Measurements from ENCODE around the gene KIAA1958.
"Not testable (repeated sequence)": the region's sequence is repeated elsewhere in the genome, so short reads cannot be mapped to it uniquely, and the experiment has no call there.

Gene KIAA1958

DNA sequence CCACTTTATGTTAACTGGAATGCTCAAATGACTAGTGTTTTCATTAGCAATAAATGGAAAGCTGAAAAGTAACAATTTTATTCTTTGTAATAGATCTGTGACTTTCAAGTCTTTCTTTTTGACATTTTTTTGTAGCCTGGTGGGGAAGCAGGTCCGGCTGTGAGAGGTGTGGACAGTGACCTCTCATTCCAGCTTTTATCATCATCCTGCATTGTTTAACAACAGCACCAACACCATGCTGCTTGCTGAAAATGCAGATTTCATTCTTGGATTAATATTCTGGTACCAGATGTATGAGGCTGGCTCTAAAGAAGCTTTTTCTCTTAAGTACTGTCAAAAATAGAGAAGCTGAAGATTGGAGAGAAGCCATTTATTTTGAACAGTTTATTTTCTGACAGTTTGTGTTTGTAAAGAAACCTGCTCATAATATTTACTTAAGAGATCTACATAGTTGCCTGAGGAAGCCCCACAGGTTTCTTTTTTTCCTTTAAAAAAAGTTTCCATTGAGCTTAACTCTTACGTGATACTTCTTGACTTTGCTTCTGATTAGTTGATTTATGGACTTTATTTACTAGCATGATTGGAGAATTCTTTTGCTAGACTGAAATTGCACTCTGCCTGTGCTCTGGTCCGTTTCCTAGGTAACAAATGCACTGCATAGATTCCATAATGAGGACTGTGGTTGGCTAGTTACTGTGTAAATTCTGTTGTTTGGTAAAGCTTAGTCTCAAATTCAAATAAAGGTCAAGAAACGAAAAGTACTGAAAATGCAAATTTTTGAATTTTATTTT is 3.4 kb downstream of the KIAA1958 start:
- DNase-seq = no peak

DNA sequence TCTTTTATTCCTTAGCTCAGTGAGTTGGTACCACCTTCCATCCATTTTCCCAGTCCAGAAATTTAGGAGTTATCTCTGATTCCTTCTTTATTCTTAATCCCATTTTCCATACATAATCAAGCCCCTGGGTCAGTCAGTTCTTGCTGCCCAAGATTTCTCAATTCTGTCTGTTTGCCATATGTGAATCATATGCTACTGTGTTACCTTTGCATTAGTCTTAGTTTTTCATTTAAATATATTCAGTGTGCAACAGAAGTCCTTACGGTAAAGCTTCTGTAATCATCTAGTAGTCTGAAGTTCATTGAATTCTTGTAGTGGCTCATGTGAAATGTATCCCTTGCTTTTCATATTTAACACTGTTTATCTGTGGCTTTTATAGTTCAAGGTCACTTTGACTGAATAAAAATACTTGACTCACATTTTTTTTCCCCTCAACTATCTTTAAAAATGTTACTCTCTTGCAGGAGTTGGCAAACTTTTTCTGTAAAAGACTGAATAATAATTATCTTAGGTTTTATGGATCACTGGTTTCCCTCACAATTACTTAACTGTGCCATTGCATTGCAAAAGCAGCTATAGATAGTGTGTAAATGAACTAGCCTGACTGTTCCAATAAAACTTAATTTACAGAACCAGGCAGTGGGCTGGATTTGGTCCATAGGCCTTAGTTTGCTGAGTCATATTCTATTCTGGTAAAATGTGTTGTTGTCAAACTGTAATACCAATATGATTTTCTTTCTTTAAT is 6.9 kb downstream of the KIAA1958 start:
- DNase-seq = no peak

DNA sequence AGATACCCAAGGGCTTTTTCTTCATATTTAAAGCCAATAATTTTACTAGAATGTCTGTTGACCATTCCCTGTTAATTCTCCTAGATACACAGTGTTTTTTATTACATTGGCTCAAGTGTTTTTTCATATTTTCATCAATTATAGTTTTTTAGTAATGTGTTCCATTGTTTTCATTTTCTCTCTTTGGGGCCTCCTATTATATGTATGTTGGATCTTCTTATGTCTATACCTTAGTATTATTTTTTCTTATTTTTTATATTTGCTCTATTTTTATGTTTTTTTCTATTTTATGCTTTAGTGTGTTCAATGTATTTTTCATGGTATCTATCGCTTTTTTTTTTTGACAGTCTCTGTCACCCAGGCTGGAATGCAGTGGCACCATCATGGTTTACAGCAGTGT is 7.5 kb downstream of the KIAA1958 start:
- no peak for DNase-seq

DNA sequence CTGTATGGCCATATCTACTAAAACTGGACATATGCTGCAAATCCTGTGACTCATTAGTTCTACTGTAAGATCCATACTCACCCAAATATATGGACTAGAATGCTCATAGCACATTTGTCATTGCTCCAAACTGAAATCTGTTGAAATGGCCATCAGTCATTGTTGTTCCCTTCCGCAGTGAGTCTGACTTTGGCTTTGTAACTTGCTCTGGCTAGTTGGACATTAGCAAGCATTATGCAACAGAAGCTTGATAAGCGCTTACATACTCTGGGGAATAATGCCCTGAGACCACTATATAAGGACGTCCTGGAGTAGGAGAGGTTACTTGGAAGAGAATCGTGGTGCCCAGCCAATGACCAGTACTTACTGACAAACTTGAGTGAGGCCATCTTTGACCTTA is 9.0 kb downstream of the KIAA1958 start:
- DNase-seq = no peak

DNA sequence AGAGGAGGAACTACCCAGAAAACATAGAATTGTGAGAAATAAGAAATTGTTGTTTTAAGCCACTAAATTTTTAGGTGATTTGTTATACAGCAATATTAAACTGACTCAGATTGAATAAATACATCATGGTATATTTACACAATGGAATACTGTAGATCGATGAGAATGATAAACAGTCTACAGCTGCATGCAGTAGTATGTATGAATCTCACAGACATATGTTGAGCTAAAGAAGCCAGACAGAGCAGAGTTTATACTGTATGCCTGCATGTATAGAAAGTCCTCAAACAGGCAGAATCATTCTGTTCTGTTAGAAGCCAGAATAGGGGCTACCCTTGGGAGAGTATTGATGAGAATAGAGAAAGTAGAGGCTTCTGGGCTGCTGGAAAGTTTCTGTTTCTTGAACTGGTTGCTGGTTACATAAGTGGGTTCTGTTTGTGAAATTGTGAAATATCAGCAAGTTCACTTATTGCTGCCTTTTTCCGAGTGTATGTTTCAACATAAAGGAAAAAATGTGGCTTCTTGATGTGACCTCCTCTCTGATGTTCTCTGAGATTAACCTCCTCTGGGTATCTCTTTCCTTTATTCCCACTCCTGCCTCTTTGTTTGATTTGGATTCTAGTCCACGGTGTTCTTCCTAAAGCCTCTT is 9.6 kb downstream of the KIAA1958 start:
- no peak for DNase-seq

DNA sequence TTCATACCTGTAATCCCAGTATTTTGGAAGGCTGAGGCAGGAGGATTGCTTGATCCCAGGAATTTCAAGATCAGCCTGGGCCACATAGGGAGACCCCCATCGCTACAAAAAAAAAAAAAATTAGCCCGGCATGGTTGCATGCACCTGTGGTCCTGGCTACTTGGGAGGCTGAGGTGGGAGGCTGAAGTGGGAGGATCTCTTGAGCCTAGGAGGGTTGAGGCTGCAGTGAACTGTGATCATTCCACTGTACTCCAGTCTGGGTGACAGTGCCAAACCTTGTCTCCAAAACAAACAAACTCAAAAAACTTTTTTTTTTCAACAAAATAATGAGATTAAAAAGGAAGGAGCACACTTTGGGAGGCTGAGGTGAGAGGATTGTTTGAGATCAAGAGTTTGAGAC is 14.2 kb downstream of the KIAA1958 start:
- no peak for DNase-seq

DNA sequence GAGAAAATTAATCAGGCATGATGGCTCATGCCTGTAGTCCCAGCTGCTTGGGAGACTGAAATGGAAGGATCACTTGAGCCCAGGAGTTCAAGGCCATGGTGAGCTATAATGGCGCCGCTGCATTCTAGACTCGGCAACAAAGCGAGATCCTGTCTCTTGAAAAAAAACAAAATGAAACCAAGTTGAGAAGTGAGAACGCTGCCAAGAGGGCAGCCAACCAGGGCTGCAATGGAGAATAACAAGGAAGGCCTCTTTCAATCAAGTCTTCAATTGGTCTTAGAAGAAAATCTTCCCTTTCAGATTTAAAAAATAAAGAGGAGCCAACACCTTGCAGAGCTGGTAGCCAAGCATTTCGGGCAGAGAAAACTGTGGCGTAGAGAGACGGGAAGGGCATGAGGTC is 14.7 kb downstream of the KIAA1958 start:
- DNase-seq = no peak

DNA sequence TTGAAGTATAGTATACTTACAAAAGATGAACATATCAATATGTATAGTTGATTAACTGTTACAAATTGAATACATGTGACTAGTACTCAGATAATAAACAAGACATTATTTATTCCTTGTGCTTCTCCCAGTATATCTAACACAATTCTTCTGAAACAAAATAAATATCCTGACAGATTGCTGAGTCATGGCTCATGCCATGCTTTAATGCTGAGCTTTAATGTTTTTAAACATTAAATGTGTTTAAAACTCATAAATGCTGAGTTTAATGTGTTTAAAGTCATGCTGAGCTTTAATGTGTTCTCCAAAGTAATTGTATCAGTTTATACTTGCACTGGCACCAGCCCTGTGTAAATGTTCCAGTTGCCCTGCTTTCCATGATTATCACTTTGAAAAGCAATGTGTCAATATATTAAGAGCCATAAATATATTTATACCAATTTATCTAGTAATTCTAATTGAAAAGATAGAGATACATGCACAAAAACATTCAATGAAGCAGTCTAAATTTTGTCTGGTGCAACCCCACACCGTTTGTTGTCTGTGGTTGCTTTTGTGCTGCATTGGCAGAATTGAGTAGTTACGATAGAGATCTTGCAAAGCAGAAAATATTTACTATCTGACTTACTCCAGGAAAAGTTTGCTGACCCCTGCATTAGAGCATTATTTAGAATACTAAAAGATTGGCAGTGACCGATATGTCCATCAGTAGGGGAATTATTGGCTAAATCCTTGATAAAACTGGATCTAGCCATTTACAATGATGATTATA is 15.7 kb downstream of the KIAA1958 start:
- no peak for DNase-seq

DNA sequence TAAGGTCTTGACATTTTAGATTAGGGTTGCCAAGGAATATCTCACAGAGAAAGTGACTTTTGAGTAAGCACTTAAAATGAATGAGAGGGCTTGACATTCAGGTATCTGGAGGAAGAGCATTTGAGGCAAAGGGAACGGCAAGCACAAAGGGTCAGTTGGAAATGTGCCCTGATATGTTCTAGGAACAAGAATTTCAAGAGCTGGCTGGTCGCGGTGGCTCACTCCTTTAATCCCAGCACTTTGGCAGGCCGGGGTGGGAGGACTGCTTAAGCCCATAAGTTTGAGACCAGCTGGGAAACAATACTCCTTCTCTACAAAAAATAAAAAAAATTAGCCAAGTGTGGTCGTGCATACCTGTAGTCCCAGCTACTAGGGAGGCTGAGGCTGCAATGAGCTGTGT is 16.5 kb downstream of the KIAA1958 start:
- no peak for DNase-seq

DNA sequence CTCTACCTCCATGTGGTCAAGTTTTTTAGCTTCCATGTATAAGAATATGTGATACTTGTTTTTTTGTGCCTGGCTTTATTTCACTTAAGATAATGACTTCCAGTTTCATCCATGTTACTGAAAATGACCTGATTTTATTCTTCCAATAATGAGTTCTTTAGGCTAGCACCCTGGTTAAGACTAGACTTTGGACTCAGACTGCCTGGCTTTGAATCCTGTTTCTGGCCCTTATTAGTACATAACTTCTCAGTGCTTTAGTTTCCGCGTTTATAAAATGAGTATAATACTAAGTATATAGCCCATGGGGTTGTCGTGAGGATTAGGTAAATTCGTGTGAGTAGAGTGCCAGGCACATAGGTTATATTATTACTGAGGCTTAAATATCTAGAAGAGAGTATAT is 18.5 kb downstream of the KIAA1958 start:
- DNase-seq = no peak

DNA sequence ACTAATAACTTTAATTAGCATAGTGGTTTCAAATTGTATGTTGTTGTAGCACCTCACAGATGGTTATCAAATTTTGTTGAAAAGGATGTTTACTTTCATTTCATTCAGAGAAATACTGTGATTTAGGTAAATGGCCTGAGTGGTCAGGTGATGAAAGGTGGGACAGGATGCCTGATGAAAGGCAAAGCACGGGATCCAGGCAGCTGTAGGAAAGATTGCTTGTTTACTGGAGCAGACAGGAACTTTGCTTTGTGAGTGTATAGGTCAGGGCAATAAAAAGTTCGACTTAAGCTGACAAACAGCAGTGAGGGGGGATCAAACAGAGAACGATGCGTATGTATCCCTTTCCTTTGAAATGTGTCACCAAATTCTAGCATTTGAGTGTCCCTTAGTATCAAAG is 19.0 kb downstream of the KIAA1958 start:
- no peak for DNase-seq

DNA sequence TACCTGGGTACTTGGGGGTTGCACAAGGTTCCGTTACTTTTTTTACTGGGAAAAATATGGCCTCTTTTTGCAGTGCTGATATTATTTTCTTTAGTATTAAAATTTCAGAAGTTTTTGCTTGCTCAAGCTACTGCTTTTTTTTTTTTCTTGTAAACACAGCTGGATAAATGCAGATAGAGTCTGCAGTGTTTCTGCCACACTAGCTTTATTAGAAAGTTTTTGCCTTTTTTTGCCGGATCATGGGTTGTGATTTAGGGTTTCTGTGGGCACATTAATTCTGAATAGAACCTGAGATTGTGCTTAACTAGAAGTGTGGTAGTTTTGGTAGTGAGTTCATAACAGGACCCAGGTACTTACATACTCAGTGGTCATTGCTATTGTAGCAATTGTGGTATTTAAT is 19.9 kb downstream of the KIAA1958 start:
- no peak for DNase-seq

DNA sequence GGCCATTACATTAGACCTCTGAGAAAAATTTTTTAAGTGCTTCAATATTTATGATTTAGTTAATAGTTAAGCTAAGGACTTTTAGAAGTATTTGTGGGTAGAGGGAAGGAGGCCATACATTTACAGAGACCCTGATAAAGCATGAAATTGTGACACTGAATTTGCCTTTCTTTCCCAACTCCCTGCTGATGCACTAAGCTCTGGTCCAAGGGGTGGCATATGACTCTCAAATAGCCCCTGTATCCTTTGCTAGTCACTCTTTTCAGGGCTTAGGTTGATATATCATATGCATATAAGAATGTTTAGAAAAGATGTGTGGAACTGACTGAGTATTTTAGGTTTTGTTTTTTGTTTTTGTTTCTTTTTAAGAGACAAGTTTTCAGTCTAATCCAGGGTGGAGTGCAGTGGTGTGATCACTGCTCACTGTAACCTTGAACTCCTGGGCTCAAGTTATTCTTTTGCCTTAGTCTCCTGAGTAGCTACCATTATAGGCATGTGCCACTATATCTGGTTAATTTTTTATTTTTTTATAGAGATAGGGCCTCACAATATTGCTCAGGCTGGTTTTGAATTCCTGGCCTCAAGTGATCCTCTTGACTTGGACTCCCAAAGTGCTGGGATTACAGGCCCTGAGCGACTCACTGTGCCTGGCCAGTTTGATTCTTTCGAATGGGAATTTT is 20.5 kb downstream of the KIAA1958 start:
- no peak for DNase-seq

DNA sequence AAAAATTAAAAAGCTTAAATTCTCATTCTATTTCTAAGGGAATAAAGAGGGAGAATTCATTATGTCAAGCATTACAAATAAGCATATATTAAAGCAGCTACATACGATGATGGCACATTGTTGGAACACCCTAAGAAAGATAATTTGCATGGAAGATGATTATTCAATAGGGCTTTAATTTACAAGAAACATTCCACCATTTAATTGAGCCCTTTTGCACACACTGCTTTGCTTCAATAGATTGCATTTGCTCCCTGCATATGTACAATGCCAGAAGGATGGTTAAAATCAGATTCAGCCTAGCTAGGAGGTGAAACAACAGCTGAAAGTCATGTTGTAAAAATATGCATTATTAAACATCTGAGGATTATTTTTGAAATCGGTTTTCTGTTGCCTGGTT is 21.8 kb downstream of the KIAA1958 start:
- no peak for DNase-seq

DNA sequence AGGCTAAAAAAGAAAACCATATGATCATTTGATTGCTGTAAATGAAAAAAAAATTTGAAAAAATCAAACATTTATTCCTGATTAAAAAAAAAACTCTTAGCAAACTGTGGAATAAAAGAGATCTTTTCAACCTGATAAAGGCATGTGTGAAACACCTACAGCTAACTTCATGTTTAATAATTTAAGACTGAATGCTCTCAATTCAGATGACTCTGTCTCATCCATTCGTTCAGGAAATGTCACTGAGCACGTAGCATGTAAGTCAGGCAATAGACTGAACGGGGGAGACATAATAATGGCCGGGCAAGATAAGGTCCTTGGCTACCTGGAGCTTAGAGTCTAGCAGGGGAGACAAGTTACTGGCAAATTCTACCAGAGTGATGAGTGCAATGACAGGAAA is 25.8 kb downstream of the KIAA1958 start:
- DNase-seq = not testable (repeated sequence)

DNA sequence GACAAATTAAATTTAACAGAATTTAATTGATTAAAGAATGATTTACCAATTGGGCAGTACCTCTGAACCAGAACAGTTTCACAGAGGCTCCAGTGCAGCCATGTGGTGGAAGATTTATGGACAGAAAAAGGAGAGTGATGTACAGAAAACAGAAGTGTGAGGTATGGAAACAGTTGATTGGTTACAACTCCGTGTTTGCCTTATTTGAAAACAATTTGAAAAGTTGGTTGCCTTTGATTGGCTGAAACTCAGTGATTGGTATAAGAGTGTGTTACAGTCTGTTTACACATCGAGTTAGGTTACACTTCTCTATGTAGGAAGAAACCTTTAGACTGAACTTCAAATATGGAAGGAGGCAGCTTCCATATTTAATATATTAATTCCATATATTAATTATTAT is 30.1 kb downstream of the KIAA1958 start:
- no peak for DNase-seq

DNA sequence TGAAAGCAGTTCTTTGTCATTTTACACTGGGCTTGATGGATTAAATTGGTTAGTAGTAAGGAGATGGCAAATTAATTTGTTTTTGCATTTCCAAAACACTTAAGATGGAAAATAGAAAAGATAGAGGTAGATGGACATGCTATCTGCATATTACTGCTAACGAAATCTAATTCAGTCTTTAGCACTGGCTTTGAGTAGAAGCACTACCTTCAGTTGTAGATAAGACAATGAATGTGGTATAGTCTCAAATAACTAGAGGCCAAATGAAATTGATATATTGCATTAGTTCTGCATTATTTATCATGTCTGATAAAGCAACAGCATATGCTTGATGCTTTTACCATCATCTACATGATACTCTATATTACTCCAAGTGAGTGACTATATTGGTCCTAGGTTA is 33.4 kb downstream of the KIAA1958 start:
- no peak for DNase-seq

DNA sequence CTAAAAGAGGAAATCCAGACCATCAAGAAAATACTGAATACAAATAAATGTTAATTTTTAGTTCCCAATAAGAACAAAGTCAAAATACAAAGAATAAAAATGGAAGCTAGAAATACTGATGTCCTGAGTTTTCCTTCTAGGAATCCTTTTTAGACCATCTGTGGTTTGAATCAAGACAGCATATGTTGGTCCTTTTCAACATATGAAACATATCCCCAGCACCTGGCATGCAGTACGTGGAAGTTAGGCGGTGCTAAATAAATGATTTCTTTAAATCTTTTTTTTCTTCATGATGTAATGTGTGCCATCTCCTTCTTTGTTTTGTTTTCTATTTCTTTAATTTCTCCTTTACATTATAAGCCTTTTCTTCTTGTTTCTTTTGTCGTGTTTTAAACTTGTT is 34.0 kb downstream of the KIAA1958 start:
- peak; percentile 16 for DNase-seq

DNA sequence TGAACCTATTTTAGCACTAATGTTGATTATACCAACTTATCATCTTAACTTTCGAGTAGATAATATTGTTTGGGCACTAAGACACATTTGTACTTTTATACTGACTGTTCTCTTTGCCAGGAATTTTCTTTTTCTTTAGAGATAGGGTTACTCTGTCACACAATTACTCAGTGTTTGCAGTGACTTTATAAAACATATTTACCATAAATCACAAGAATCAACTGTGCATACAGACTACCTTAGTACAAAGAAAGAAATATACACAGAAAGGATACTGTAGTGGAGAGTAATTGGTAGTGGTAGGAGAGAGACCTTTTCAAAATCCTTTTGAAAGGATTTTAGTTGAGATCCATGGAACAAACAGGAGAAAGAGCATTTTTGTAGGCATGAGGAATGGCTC is 40.3 kb downstream of the KIAA1958 start:
- no peak for DNase-seq

DNA sequence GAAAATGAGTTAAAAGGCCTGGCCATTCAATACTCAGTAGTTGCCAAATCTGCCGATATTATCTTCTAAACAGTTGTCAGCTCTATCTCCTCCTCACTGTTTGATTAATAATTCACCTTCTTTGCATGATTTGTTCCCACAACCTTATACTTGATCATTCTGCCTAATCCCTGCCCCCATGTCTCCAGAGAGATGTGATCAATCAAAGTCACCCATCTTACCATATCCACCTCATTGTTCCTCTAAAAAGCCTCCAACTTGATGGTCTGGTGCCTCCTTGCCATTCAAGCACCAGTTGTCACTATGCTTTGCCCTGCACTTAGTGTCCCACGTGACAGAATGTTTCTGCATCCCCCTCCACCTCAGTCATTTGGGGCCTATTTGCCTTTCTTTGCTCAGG is 41.3 kb downstream of the KIAA1958 start:
- DNase-seq = no peak

DNA sequence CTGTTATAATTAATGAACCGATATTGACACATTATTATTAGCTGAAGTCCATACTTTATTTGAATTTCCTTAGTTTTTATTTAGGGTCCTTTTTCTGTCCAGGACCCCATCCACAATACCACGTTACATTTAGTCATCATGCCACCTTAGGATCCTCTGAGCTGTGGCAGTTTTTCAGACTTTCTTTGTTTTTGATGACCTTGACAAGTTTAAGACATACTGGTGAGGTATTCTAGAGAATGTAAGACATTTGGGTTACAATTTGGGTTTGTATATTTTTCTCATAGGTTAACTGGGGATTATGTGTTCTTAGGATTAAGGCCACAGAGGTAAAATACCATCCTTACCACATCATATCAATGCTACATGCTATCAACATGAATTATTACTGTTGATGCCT is 42.7 kb downstream of the KIAA1958 start:
- DNase-seq = no peak

DNA sequence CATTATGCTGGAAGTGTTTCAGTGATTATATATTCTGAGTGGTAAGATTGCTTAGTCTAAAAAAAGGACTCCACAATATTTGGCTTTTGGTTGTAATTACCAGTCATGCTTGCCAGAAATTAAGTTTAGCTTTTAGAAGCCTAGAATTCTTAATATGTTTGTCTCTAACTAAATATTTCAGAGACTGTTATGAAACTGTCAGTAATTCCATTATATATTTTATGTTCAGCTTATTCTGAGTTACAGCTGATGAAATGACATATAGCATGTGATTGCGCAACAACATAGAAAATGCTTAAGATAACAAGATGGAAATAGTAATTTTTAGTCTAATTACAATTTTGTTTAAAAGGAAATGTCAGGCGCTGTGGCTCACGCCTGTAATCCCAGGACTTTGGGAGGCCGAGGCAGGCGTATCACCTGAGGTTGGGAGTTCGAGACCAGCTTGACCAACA is 44.2 kb downstream of the KIAA1958 start:
- DNase-seq = no peak
